Suprapubic skin (tissue), 4 donors: Measurements from ENCODE around the gene BTBD1.

Experiments
- POLR2A ChIP-seq, 2 donors: fragments of 450-650 bp; IDR thresholded peaks; one replicate each; pipeline ENCODE4 v1.6.1; 2017; ENCODE audit warnings: antibody characterized with exemption in 2 of 2, mild to moderate bottlenecking in 2 of 2, moderate library complexity in 2 of 2
- POLR2AphosphoS5 ChIP-seq, 3 donors: sonication (generic); formaldehyde crosslinking; IDR thresholded peaks; one replicate each; pipeline ENCODE4 v1.6.1; 2017; ENCODE audit warnings: antibody characterized with exemption in 3 of 3
- TF ChIP-seq, protein P1 (sequence below), 2 donors: fragments of 200-600 bp in 1 of 2; fragments of 450-650 bp in 1 of 2; sonication (generic) in 1 of 2; IDR thresholded peaks; one replicate each; pipeline ENCODE4 v1.5.1; 2016 to 2019; ENCODE audit warnings: antibody characterized with exemption in 2 of 2, mild to moderate bottlenecking in 1 of 2, moderate library complexity in 1 of 2

GRCh38 chr15:83068054-83068453 is 1.0 kb upstream of the BTBD1 start:
- TF ChIP-seq, protein P1, sequence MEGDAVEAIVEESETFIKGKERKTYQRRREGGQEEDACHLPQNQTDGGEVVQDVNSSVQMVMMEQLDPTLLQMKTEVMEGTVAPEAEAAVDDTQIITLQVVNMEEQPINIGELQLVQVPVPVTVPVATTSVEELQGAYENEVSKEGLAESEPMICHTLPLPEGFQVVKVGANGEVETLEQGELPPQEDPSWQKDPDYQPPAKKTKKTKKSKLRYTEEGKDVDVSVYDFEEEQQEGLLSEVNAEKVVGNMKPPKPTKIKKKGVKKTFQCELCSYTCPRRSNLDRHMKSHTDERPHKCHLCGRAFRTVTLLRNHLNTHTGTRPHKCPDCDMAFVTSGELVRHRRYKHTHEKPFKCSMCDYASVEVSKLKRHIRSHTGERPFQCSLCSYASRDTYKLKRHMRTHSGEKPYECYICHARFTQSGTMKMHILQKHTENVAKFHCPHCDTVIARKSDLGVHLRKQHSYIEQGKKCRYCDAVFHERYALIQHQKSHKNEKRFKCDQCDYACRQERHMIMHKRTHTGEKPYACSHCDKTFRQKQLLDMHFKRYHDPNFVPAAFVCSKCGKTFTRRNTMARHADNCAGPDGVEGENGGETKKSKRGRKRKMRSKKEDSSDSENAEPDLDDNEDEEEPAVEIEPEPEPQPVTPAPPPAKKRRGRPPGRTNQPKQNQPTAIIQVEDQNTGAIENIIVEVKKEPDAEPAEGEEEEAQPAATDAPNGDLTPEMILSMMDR (IDR thresholded peaks at IDR 0.05) = no peak
- no peak for TF ChIP-seq POLR2AphosphoS5 (IDR thresholded peaks at IDR 0.05)
- no peak for TF ChIP-seq POLR2A (IDR thresholded peaks at IDR 0.05)
